Trophoblast cell (in vitro differentiated cells and primary cell): ENCODE results near the gene TEKTIP1.

Source experiments
- DNase-seq, 2 donors: peaks; one replicate each; pipeline ENCODE4 v3.0.0-alpha.2; 2016
- H2AFZ ChIP-seq: 2 replicates; pipeline ENCODE4 v1.6.1; 2013; ENCODE audit warnings: low read length, moderate library complexity, mild to moderate bottlenecking; ENCODE audit not compliant: insufficient read depth, poor library complexity
- H2AK5ac ChIP-seq: 2 replicates; pipeline ENCODE4 v1.6.1; 2013; ENCODE audit warnings: mild to moderate bottlenecking, low read length
- H2BK120ac ChIP-seq: 2 replicates; pipeline ENCODE4 v1.6.1; 2013; ENCODE audit warnings: low read length, mild to moderate bottlenecking, moderate library complexity; ENCODE audit not compliant: insufficient read depth, poor library complexity
- H2BK12ac ChIP-seq: 2 replicates; pipeline ENCODE4 v1.6.1; 2013; ENCODE audit warnings: mild to moderate bottlenecking, low read length, moderate library complexity
- H2BK5ac ChIP-seq: 2 replicates; pipeline ENCODE4 v1.6.1; 2013; ENCODE audit warnings: low read length, low read depth, moderate library complexity, mild to moderate bottlenecking; ENCODE audit not compliant: poor library complexity
- H3K14ac ChIP-seq: 2 replicates; pipeline ENCODE4 v1.6.1; 2013; ENCODE audit warnings: mild to moderate bottlenecking, low read length
- H3K18ac ChIP-seq: 2 replicates; pipeline ENCODE4 v1.6.1; 2013; ENCODE audit warnings: mild to moderate bottlenecking, low read length
- H3K23ac ChIP-seq: 2 replicates; pipeline ENCODE4 v1.6.1; 2013; ENCODE audit warnings: low read length
- H3K27ac ChIP-seq: 2 replicates; pipeline ENCODE4 v1.5.1; 2013; ENCODE audit warnings: low read depth, mild to moderate bottlenecking, inconsistent platforms, low read length, moderate library complexity
- H3K27me3 ChIP-seq: 2 replicates; pipeline ENCODE4 v1.6.1; 2013; ENCODE audit warnings: inconsistent platforms, mild to moderate bottlenecking, low read length, moderate library complexity; ENCODE audit not compliant: insufficient read depth
- H3K36me3 ChIP-seq, 2 experiments: 1 replicate in 1 of 2; 2 replicates in 1 of 2; pipeline ENCODE4 v1.6.1; 2013; ENCODE audit warnings: low read length in 2 of 2, mild to moderate bottlenecking in 2 of 2, moderate library complexity in 1 of 2; ENCODE audit not compliant: insufficient read depth in 2 of 2, control insufficient read depth in 1 of 2
- H3K4ac ChIP-seq: 2 replicates; pipeline ENCODE4 v1.6.1; 2013; ENCODE audit warnings: low read depth, mild to moderate bottlenecking, low read length, moderate library complexity
- H3K4me1 ChIP-seq, 2 experiments: 1 replicate in 1 of 2; 2 replicates in 1 of 2; pipeline ENCODE4 v1.6.1; 2013; ENCODE audit warnings: low read length in 2 of 2, mild to moderate bottlenecking in 2 of 2, moderate library complexity in 1 of 2; ENCODE audit not compliant: insufficient read depth in 2 of 2, control insufficient read depth in 1 of 2
- H3K4me2 ChIP-seq: 2 replicates; pipeline ENCODE4 v1.6.1; 2013; ENCODE audit warnings: inconsistent platforms, mild to moderate bottlenecking, low read length, moderate library complexity
- H3K4me3 ChIP-seq: 2 replicates; pipeline ENCODE4 v1.5.1; 2013; ENCODE audit warnings: mild to moderate bottlenecking, low read depth, low read length, inconsistent platforms
- H3K79me1 ChIP-seq: one replicate; pipeline ENCODE4 v1.6.1; 2013; ENCODE audit warnings: low read length
- H3K79me2 ChIP-seq: 2 replicates; pipeline ENCODE4 v1.6.1; 2013; ENCODE audit warnings: low read length, mild to moderate bottlenecking; ENCODE audit not compliant: control insufficient read depth, insufficient read depth, poor library complexity
- H3K9ac ChIP-seq: 2 replicates; pipeline ENCODE4 v1.6.1; 2013; ENCODE audit warnings: mild to moderate bottlenecking, low read length
- H3K9me3 ChIP-seq: 2 replicates; pipeline ENCODE4 v1.6.1; 2013; ENCODE audit warnings: low read depth, mild to moderate bottlenecking, control low read depth, inconsistent platforms, low read length; ENCODE audit not compliant: insufficient read depth
- H4K12ac ChIP-seq: 2 replicates; pipeline ENCODE4 v1.6.1; 2013; ENCODE audit warnings: low read depth, mild to moderate bottlenecking, low read length, moderate library complexity
- H4K8ac ChIP-seq: 2 replicates; pipeline ENCODE4 v1.6.1; 2013; ENCODE audit warnings: low read depth, mild to moderate bottlenecking, low read length, moderate library complexity
- H4K91ac ChIP-seq: one replicate; pipeline ENCODE4 v1.6.1; 2013; ENCODE audit warnings: low read depth, mild to moderate bottlenecking, low read length, moderate library complexity
- WGBS: extraction: QIAGEN DNeasy Blood & Tissue Kit; methylation state at CpG from one replicate; pipeline ENCODE4 v1.1.7; 2013; ENCODE audit warnings: missing lambda C conversion rate; ENCODE audit not compliant: insufficient read length, insufficient coverage; ENCODE audit errors: extremely low coverage; 5-methylcytosine and 5-hydroxymethylcytosine counted together

TEKTIP1 gene

GRCh38 chr19:3532154-3532786 lies 6.7 kb upstream of the TEKTIP1 start:
- Histone ChIP-seq H3K4me3 (no peak overlapping the region), H4K8ac (no peak overlapping the region), H3K18ac (no peak overlapping the region), H3K9me3 (no peaks in the 10 kb centered on the region), H2BK5ac (no peak overlapping the region), H2AFZ (no peak overlapping the region), H3K9ac (no peak overlapping the region), H3K79me2 (no peaks in the 10 kb centered on the region), H2BK12ac (no peak overlapping the region), H3K4me2 (no peak overlapping the region), H4K91ac (no peak overlapping the region), H3K14ac (no peak overlapping the region), H3K79me1 (no peaks in the 10 kb centered on the region), H3K4ac (no peak overlapping the region), H4K12ac (no peak overlapping the region), H3K23ac (no peak overlapping the region), H3K4me1 (peaks cover 0 to 6% of the 10 kb centered on the region in 2 experiments), H3K27me3 (no peaks in the 10 kb centered on the region), H2BK120ac (no peak overlapping the region), H3K27ac (no peak overlapping the region), H2AK5ac (no peak overlapping the region), H3K36me3 (peaks cover 84 to 91% of the 10 kb centered on the region in 2 experiments)
- WGBS = no CpG with 5 or more reads among the region's 33 CpGs
- DNase-seq = no peak

DNA sequence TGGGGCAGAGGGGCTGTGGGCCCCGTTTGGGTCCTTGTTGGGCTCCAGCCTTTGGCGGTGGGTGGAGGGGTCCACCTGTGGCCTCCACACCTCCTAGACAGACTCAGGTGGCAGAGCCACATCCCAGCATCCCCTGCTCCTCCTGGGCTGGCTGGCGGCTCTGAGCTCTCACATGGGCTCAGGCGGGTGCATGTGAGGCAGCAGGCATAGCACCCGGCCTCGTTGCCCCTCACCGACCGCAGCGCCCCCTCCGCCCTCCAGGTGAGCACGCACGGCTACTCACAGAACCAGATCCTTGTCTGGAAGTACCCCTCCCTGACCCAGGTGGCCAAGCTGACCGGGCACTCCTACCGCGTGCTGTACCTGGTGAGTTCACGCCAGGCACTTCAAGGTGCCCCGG lies 5.9 kb upstream of the TEKTIP1 start:
- no peak overlapping the region for H2AFZ ChIP-seq
- H3K36me3 ChIP-seq = peaks cover 79 to 87% of the 10 kb centered on the region in 2 experiments
- no peaks in the 10 kb centered on the region for H3K79me2 ChIP-seq
- H2AK5ac ChIP-seq = no peak overlapping the region
- no peak overlapping the region for H2BK12ac ChIP-seq
- no peak overlapping the region for H3K18ac ChIP-seq
- H3K27ac ChIP-seq = no peak overlapping the region
- H3K14ac ChIP-seq = no peak overlapping the region
- no peak overlapping the region for H3K4ac ChIP-seq
- no peaks in the 10 kb centered on the region for H3K9me3 ChIP-seq
- H3K79me1 ChIP-seq = no peaks in the 10 kb centered on the region
- H2BK5ac ChIP-seq = no peak overlapping the region
- no CpG with 5 or more reads among the region's 17 CpGs for WGBS
- H3K27me3 ChIP-seq = no peaks in the 10 kb centered on the region
- no peak overlapping the region for H2BK120ac ChIP-seq
- H4K12ac ChIP-seq = no peak overlapping the region
- H4K91ac ChIP-seq = no peak overlapping the region
- H4K8ac ChIP-seq = no peak overlapping the region
- H3K9ac ChIP-seq = no peak overlapping the region
- peaks cover 0 to 6% of the 10 kb centered on the region in 2 experiments for H3K4me1 ChIP-seq
- no peak overlapping the region for H3K4me3 ChIP-seq
- H3K23ac ChIP-seq = no peak overlapping the region
- DNase-seq = no peak
- H3K4me2 ChIP-seq = no peak overlapping the region

GRCh38 chr19:3533563-3534216 lies 5.3 kb upstream of the TEKTIP1 start:
- Histone ChIP-seq H2AK5ac (no peak overlapping the region), H3K9me3 (no peaks in the 10 kb centered on the region), H3K27me3 (no peaks in the 10 kb centered on the region)

DNA sequence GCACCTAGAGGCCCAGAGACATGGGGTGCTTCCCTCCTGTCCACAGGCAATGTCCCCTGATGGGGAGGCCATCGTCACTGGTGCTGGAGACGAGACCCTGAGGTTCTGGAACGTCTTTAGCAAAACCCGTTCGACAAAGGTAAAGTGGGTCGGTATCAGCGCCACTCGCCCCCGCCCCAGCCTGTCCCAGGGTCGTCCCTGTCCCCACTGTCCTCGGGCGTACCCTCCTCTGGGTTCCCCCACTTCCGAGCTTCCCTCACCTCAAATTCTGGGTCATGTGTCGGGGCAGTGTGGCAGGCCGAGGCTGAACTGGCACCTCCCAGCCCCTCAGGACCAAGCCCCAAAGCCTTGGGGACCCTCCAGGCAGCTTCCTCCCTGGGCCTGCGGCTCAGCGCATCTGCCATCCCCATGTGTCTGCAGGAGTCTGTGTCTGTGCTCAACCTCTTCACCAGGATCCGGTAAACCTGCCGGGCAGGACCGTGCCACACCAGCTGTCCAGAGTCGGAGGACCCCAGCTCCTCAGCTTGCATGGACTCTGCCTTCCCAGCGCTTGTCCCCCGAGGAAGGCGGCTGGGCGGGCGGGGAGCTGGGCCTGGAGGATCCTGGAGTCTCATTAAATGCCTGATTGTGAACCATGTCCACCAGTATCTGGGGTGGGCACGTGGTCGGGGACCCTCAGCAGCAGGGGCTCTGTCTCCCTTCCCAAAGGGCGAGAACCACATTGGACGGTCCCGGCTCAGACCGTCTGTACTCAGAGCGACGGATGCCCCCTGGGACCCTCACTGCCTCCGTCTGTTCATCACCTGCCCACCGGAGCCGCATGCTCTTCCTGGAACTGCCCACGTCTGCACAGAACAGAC lies 4.4 kb upstream of the TEKTIP1 start:
- Histone ChIP-seq H4K12ac (no peak overlapping the region), H2BK5ac (no peak overlapping the region), H3K4ac (no peak overlapping the region), H3K79me1 (no peaks in the 10 kb centered on the region), H3K18ac (no peak overlapping the region), H2BK120ac (no peak overlapping the region), H3K4me1 (peaks cover 2 to 11% of the 10 kb centered on the region in 2 experiments), H4K91ac (no peak overlapping the region), H3K27ac (no peak overlapping the region), H3K4me2 (no peak overlapping the region), H3K27me3 (no peaks in the 10 kb centered on the region), H3K23ac (no peak overlapping the region), H3K79me2 (no peaks in the 10 kb centered on the region), H3K9me3 (no peaks in the 10 kb centered on the region), H2AFZ (no peak overlapping the region), H2BK12ac (no peak overlapping the region), H2AK5ac (no peak overlapping the region), H3K9ac (no peak overlapping the region), H3K14ac (no peak overlapping the region), H3K4me3 (no peak overlapping the region), H4K8ac (no peak overlapping the region), H3K36me3 (peaks cover 81 to 82% of the 10 kb centered on the region in 2 experiments)
- DNase-seq = no peak
- no CpG with 5 or more reads among the region's 38 CpGs for WGBS

More at GRCh38 chr19:3533563-3534216, 5.3 kb upstream of the TEKTIP1 start:
- H2BK120ac ChIP-seq = no peak overlapping the region
- no peaks in the 10 kb centered on the region for H3K79me1 ChIP-seq
- no peak overlapping the region for H3K4me3 ChIP-seq
- no peak overlapping the region for H3K23ac ChIP-seq
- peaks cover 82 to 87% of the 10 kb centered on the region in 2 experiments for H3K36me3 ChIP-seq
- H3K4me1 ChIP-seq = peaks cover 2 to 8% of the 10 kb centered on the region in 2 experiments
- H4K8ac ChIP-seq = no peak overlapping the region
- DNase-seq = no peak
- no peak overlapping the region for H3K4ac ChIP-seq
- H2BK5ac ChIP-seq = no peak overlapping the region
- H3K9ac ChIP-seq = no peak overlapping the region
- no peak overlapping the region for H2BK12ac ChIP-seq
- no peak overlapping the region for H3K27ac ChIP-seq
- H3K18ac ChIP-seq = no peak overlapping the region
- H4K12ac ChIP-seq = no peak overlapping the region
- H3K4me2 ChIP-seq = no peak overlapping the region
- no peaks in the 10 kb centered on the region for H3K79me2 ChIP-seq
- no peak overlapping the region for H3K14ac ChIP-seq
- no peak overlapping the region for H2AFZ ChIP-seq
- no peak overlapping the region for H4K91ac ChIP-seq
- no CpG with 5 or more reads among the region's 12 CpGs for WGBS
